GM18951 (cell line): ENCODE data around the gene CCDC116.
"Not testable (repeated sequence)": the region's sequence is repeated elsewhere in the genome, so short reads cannot be mapped to it uniquely, and the experiment has no call there.

Source experiments
- POLR2A ChIP-seq: IDR thresholded peaks from 4 replicates; pipeline ENCODE4 v1.6.1; 2011; ENCODE audit warnings: mild to moderate bottlenecking; ENCODE audit not compliant: insufficient read length, insufficient read depth; ENCODE audit errors: extremely low read depth
- in situ Hi-C: fragments of 300-500 bp; cut with MboI; formaldehyde crosslinking; loops from one replicate; pipeline ENCODE4 v1.12.0; 2022; ENCODE audit warnings: low sequenced_read_pairs, mixed read lengths, inconsistent platforms; ENCODE audit not compliant: unreplicated experiment

CCDC116 gene

DNA sequence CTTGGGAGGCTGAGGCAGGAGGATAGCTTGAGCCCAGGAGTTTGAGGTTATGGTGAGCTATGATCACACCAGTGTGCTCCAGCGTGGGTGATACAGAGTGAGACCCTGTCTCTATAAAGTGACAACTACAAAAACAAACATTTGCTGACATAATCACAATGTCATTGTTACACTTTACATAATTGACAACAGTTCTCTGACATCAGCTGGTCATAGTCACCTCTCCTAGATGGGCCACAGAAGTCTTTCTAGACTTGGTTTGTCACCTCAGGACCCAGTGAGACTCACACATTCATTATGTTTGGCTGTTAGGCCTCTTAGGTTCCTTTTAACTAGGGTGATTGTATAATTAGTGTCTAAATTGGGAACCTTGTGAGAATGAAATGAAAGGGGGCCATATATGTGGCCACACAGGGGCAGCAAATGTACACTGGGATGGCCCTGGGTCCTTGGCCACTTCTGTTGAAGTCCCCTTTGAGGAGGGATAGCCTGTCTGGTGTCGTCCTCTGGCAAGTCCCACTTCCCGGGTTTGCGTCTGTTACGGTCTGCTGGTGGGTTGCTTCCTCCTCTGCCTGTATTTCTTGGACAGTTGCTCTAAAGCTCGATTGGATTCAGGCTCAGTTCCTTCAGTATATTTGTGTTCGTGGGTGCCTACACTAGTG lies 27.4 kb downstream of the CCDC116 start:
- TF ChIP-seq POLR2A = no peak
- in situ Hi-C loops = no loop called here

GRCh38 chr22:21660904-21661303 lies 28.3 kb downstream of the CCDC116 start:
- no peak for TF ChIP-seq POLR2A
- in situ Hi-C loops = no loop called here

- in situ Hi-C loops = no loop called here
- no peak for TF ChIP-seq POLR2A
These were observed 29.4 kb downstream of the CCDC116 start for GRCh38 chr22:21661991-21662390.

- no peak for TF ChIP-seq POLR2A
- in situ Hi-C loops = no loop called here
These were observed 31.2 kb downstream of the CCDC116 start for GRCh38 chr22:21663738-21664137.

DNA sequence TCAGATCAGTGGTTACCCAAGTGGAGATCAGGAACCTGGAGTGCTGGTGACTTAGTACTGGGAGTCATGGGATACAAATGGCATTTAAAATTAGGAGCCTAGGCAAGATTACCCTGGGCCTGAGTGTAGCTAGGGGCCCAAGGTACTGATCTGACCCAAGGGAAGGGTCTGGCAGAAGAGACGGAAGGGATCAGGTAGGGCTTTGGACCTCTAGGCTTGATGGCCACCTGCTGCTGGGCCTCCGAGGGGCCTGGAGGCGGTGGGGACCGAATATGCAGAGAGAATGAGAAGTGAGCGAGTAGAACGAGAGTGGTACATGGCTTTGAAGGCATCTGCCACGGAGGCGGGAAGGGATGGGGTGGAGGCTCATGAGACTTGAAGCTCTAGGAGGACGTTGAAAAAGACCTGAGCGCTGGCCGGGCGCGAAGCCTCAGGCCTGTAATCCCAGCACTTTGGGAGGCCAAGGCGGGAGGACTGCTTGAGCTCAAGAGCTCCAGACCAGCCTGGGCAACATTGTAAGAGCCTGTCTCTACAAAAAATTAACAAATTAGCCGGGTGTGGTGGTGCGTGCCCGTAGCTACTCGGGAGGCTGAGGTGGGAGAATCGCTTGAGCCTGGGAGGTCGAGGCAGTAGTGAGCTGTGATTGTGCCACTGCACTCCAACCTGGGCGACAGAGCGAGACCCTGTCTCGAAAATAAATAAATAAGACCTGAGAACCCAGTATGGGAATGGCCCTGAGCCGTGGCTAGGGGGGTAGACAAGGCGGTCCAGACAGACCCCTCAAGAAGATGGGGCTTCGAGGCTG lies 32.7 kb downstream of the CCDC116 start:
- in situ Hi-C loops = no loop called here
- no peak for TF ChIP-seq POLR2A

GRCh38 chr22:21666786-21667185 lies 34.2 kb downstream of the CCDC116 start:
- TF ChIP-seq POLR2A = no peak
- in situ Hi-C loops = no loop called here

GRCh38 chr22:21669026-21669425 lies 36.5 kb downstream of the CCDC116 start:
- TF ChIP-seq POLR2A = no peak
- in situ Hi-C loops = no loop called here

- no peak for TF ChIP-seq POLR2A
These were observed 39.6 kb downstream of the CCDC116 start for GRCh38 chr22:21672107-21672629.

GRCh38 chr22:21673534-21674321 lies 41.2 kb downstream of the CCDC116 start:
- TF ChIP-seq POLR2A = no peak
- in situ Hi-C loops = no loop called here

More at GRCh38 chr22:21672107-21672629, 39.6 kb downstream of the CCDC116 start:
- in situ Hi-C loops = no loop called here

- no peak for TF ChIP-seq POLR2A
- in situ Hi-C loops = no loop called here
These were observed 42.2 kb downstream of the CCDC116 start for GRCh38 chr22:21674638-21675245.

DNA sequence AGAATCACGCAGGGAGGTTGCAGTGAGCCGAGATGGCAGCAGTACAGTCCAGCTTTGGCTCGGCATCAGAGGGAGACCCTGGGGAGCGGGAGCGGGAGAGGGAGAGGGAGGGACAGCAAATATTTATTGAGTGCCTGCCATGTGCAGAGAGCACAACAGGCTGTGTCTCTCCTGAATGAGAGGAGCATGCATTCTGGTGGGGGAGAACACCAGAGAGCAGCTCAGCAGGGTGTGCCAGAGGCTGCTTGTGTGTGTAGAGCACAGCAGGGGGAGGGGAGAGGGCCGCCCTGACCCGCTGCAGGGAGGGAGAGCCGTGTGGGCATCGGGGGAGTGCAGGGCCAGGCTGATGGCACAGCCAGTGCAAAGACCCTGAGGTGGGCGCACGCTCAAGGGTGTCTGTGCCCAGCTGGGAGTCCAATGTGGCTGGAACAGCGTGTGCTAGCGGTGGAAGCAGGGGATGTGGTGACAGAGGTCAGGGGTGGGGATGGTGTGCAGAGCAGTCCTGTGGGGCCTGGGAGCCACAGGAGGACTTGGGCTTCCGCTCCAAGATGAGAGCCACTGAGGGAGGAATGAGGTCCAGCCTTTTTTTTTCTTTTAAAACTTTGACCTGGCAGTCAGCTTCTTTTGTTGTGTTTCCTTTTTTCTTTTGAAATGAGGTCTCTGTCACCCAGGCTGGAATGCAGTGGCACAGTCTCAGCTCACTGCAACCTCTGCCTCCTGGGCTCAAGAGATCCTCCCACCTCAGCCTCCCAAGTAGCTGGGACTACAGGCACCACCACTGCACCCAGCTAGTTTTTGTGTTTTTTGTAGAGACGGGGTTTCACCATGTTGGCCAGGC lies 45.3 kb downstream of the CCDC116 start:
- in situ Hi-C loops = no loop called here
- TF ChIP-seq POLR2A = no peak

DNA sequence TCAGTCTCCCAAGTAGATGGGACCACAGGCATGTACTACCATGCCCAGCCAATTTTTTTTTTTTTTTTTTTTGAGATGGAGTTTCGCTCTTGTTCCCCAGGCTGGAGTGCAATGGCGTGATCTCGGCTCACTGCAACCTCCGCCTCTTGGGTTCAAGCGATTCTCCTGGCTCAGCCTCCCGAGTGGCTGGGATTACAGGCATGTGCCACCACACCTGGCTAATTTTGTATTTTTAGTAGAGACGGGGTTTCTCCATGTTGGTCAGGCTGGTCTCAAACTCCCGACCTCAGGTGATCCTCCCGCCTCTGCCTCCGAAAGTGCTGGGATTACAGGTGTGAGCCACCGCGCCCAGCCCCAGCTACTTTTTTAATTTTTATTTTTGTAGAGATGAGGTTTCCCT lies 46.3 kb downstream of the CCDC116 start:
- in situ Hi-C loops = not testable (repeated sequence)
